GM08714 (cell line): ENCODE data around the gene SLC37A3.

ENCODE experiments used
- H3K4me3 ChIP-seq: fragments of 200-500 bp; sonication (Bioruptor generic); 2 replicates; pipeline ENCODE4 v1.5.1; 2014; ENCODE audit warnings: mild to moderate bottlenecking, low read length, inconsistent platforms
- ZNF274 ChIP-seq: IDR thresholded peaks from 2 replicates; pipeline ENCODE4 v1.6.1; 2012; ENCODE audit warnings: mild to moderate bottlenecking, low read depth, low read length

Gene SLC37A3

DNA sequence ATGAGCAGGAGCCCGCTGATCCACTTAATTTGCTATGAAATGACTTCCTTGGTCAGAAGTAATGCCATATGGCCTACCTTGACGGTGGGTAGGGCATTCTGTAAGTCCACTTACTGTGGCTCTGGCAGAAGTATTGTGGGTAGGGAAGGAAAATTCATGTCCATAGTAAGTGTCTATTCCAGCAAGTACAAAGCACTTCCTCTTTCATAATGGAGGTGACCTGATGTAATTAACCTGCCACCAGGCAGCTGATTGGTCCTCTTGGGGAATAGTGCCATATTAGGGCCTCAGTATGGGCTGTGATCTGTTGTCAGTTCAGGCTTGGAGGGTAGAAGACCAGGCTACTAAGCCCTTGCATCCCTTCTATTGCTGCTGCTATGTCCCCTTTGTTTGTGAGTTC lies 103.9 kb downstream of the SLC37A3 start:
- TF ChIP-seq ZNF274, result no peak

GRCh38 chr7:140292438-140292837 lies 105.9 kb downstream of the SLC37A3 start:
- no peak overlapping the region for H3K4me3 ChIP-seq
- no peak for TF ChIP-seq ZNF274

More for the DNA sequence above, 103.9 kb downstream of the SLC37A3 start:
- no peak overlapping the region for H3K4me3 ChIP-seq

DNA sequence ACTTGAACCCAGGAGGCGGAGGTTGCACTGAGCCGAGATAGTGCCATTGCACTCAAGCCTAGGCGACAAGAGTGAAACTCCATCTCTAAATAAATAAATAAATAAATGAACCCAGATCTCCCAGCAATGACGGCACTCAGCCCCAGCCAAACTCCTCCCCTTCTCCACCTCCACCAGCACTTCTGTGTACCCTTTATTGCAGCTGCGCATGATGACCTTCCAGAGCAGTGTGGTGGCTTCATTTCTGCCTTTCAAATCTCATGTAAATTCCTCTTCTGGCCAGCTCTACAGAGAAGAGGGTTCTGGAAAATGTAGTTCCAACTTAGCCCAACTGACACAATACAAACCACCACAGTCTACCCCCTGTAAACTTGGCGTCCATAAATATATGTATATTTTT lies 108.5 kb downstream of the SLC37A3 start:
- TF ChIP-seq ZNF274, result no peak
- H3K4me3 ChIP-seq, result no peak overlapping the region

- no peak overlapping the region for H3K4me3 ChIP-seq
- TF ChIP-seq ZNF274, result no peak
These were observed 110.3 kb downstream of the SLC37A3 start for GRCh38 chr7:140287988-140288387.

DNA sequence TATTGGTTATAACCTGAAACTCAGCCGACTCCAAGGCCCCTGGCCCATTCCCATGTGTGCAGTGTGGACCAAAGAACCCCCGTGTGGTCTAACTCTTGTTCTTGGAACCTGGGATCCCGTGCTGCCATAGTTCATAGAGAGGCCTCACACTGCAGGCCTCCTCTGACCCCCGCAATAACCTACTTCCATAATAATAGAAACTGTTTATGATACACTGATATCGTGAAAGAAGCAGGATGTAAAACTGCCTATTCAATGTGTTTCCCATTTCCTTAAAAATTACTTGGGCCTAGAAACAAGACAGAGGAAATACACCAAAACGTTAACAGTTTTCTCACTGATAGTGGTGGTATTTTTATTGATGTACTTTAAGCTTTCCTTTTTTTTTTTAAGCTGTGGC lies 112.4 kb downstream of the SLC37A3 start:
- H3K4me3 ChIP-seq, result no peak overlapping the region
- no peak for TF ChIP-seq ZNF274

GRCh38 chr7:140284062-140284461 lies 114.3 kb downstream of the SLC37A3 start:
- H3K4me3 ChIP-seq, result no peak overlapping the region
- TF ChIP-seq ZNF274, result no peak
